K562 (cell line): ENCODE data around the gene RNF39. TPM values are rescaled to one million over a fixed set of nuclear protein-coding genes. Genes with fewer than 3 reads are reported as not detected.

Experiments used
- ATAC-seq: fragments of 200-7000 bp; cut with Tn5 transposase; 3 replicates; pipeline ENCODE4 v1.9.1; 2020; ENCODE audit warnings: moderate library complexity
- BruUV-seq: library from RNA; stranded (reverse); fragments of 400-500 nt; replicated peaks from 2 replicates; lab custom pipeline; 2021; lab: Mats Ljungman, UMichigan
- CTCF ChIA-PET: fragments of 300-600 bp; formaldehyde crosslinking; extraction: SDS; loops from one replicate; lab custom pipeline; 2021; ENCODE audit warnings: low intra/inter-chr PET ratio; lab: Yijun Ruan, JAX
- POLR2A ChIA-PET: fragments of 300-600, 350-650 bp; sonication (Branson Sonifier 250); formaldehyde crosslinking; extraction: SDS; loops from one replicate; lab custom pipeline; 2021; ENCODE audit warnings: antibody characterized with exemption, inconsistent platforms; lab: Yijun Ruan, JAX
- DNase-seq, 4 experiments: peaks; one replicate each; pipeline versions ENCODE4 v3.0.0 to v3.0.0-alpha.2; 2011 to 2018; ENCODE audit warnings: low spot score in 3 of 4, mixed read lengths in 3 of 4; ENCODE audit errors: extremely low read depth in 1 of 4
- FAIRE-seq: peaks from 2 replicates; lab custom pipeline; 2011; peaks lifted over from hg19 to GRCh38; lab: Jason Lieb, UNC
- H2AFZ ChIP-seq: 2 replicates; pipeline ENCODE4 v1.6.0; 2011; ENCODE audit warnings: low read depth, low read length, control low read depth, inconsistent platforms
- H3K27ac ChIP-seq: fragments of 200-600 bp; 3 replicates; pipeline ENCODE4 v1.8.0; 2011; ENCODE audit warnings: low read depth, mild to moderate bottlenecking, control low read depth, inconsistent platforms, low read length, moderate library complexity, mixed read lengths; ENCODE audit errors: extremely low read depth
- H3K27me3 ChIP-seq, 2 experiments: fragments of 300-600 bp in 1 of 2; 2 replicates in 1 of 2; 3 replicates in 1 of 2; pipeline versions ENCODE4 v1.6.0 to v1.8.0; 2011; ENCODE audit warnings: inconsistent platforms in 2 of 2, low read length in 2 of 2, mild to moderate bottlenecking in 1 of 2, mixed read lengths in 1 of 2, moderate library complexity in 1 of 2; ENCODE audit not compliant: control insufficient read depth in 2 of 2, insufficient read depth in 2 of 2
- H3K36me3 ChIP-seq: fragments of 300-600 bp; 3 replicates; pipeline ENCODE4 v1.8.0; 2011; ENCODE audit warnings: mild to moderate bottlenecking, low read length, inconsistent platforms; ENCODE audit not compliant: control insufficient read depth, insufficient read depth
- H3K4me1 ChIP-seq, 2 experiments: fragments of 200-600 bp in 1 of 2; replicated peaks in 1 of 2; 2 replicates in 1 of 2; 3 replicates in 1 of 2; pipeline versions ENCODE4 v1.5.1 to v1.8.0; 2011; ENCODE audit warnings: inconsistent platforms in 2 of 2, low read length in 2 of 2, mild to moderate bottlenecking in 1 of 2, mixed read lengths in 1 of 2, moderate library complexity in 1 of 2; ENCODE audit not compliant: control insufficient read depth in 2 of 2, insufficient read depth in 2 of 2
- H3K4me2 ChIP-seq: 2 replicates; pipeline ENCODE4 v1.6.1; 2011; ENCODE audit warnings: low read length, control low read depth, inconsistent platforms, mixed read lengths; ENCODE audit not compliant: insufficient read depth
- H3K4me3 ChIP-seq: fragments of 200-600 bp; sonication (generic), shearing (Covaris generic); 2 replicates; pipeline ENCODE4 v1.5.1; 2016; ENCODE audit warnings: control low read depth, inconsistent platforms
- H3K79me2 ChIP-seq: fragments of 200-600 bp; 3 replicates; pipeline ENCODE4 v1.8.0; 2011; ENCODE audit warnings: low read length, inconsistent platforms; ENCODE audit not compliant: control insufficient read depth, insufficient read depth
- H3K9ac ChIP-seq, 2 experiments: 2 replicates each; pipeline versions ENCODE4 v1.6.0 to v1.6.1; 2011; ENCODE audit warnings: low read depth in 2 of 2, low read length in 2 of 2, control low read depth in 1 of 2, inconsistent platforms in 1 of 2, mild to moderate bottlenecking in 1 of 2, mixed read lengths in 1 of 2; ENCODE audit not compliant: insufficient read depth in 1 of 2
- H3K9me1 ChIP-seq: one replicate; pipeline ENCODE4 v1.6.0; 2011; ENCODE audit warnings: inconsistent platforms, mild to moderate bottlenecking, low read length, moderate library complexity; ENCODE audit not compliant: control insufficient read depth, insufficient read depth
- H3K9me3 ChIP-seq: replicated peaks from 2 replicates; pipeline ENCODE4 v1.5.1; 2011; ENCODE audit warnings: low read depth, low read length, inconsistent platforms; ENCODE audit not compliant: control insufficient read depth, insufficient read depth
- H4K20me1 ChIP-seq: replicated peaks from 2 replicates; pipeline ENCODE4 v1.6.1; 2011; ENCODE audit warnings: low read length, inconsistent platforms, mixed read lengths; ENCODE audit not compliant: control insufficient read depth, insufficient read depth
- CC2D1A ChIP-seq: fragments of 450-650 bp; IDR thresholded peaks from 2 replicates; pipeline ENCODE4 v1.6.1; 2017; ENCODE audit warnings: mild to moderate bottlenecking
- CEBPG ChIP-seq, 3 experiments: fragments of 200-800 bp in 1 of 3; sonication (Bioruptor generic) in 1 of 3; sonication (generic) in 1 of 3; formaldehyde crosslinking in 1 of 3; IDR thresholded peaks in 2 of 3; conservative IDR thresholded peaks in 1 of 3; 2 replicates each; pipeline versions ENCODE4 v1.6.1 to v1.8.0; 2016 to 2022; ENCODE audit warnings: missing compliant biosample characterization in 2 of 3, missing genetic modification characterization in 2 of 3, mild to moderate bottlenecking in 1 of 3, missing genetic modification reagents in 1 of 3
- FOS ChIP-seq: IDR thresholded peaks from 3 replicates; pipeline ENCODE4 v1.6.1; 2011; ENCODE audit not compliant: insufficient read length; ENCODE audit errors: extremely low read depth
- GTF2F1 ChIP-seq: IDR thresholded peaks from 2 replicates; pipeline ENCODE4 v1.6.1; 2011; ENCODE audit warnings: low read depth, low read length, improper control_type of control experiment
- LCOR ChIP-seq: sonication (generic); formaldehyde crosslinking; IDR thresholded peaks from 2 replicates; pipeline ENCODE4 v1.8.0; 2022; ENCODE audit warnings: mild to moderate bottlenecking, missing genetic modification reagents
- NCOA2 ChIP-seq, 2 experiments: fragments of 450-650 bp; IDR thresholded peaks; 2 replicates each; pipeline ENCODE4 v1.6.1; 2018; ENCODE audit warnings: mild to moderate bottlenecking in 2 of 2, moderate library complexity in 1 of 2; ENCODE audit not compliant: partially characterized antibody in 2 of 2
- NUFIP1 ChIP-seq: fragments of 450-650 bp; IDR thresholded peaks from 2 replicates; pipeline ENCODE4 v1.6.1; 2018; ENCODE audit not compliant: partially characterized antibody
- OTX1 ChIP-seq: fragments of 450-650 bp; formaldehyde crosslinking; IDR thresholded peaks from 2 replicates; pipeline ENCODE4 v1.4.0; 2022; ENCODE audit warnings: mild to moderate bottlenecking
- PKNOX1 ChIP-seq: fragments of 450-650 bp; IDR thresholded peaks from 2 replicates; pipeline ENCODE4 v1.6.1; 2016
- SAP30 ChIP-seq: fragments of 200-600 bp; sonication (generic); IDR thresholded peaks from 2 replicates; pipeline ENCODE4 v1.6.1; 2012; ENCODE audit warnings: borderline replicate concordance, low read depth, mild to moderate bottlenecking, moderate library complexity, low read length, control low read depth, inconsistent platforms; ENCODE audit not compliant: insufficient read depth, poor library complexity, severe bottlenecking
- SMAD3 ChIP-seq: fragments of 450-650 bp; formaldehyde crosslinking; conservative IDR thresholded peaks from 2 replicates; pipeline ENCODE4 v1.4.0; 2020; ENCODE audit warnings: mild to moderate bottlenecking
- STAG1 ChIP-seq: sonication (generic); formaldehyde crosslinking; IDR thresholded peaks from 2 replicates; pipeline ENCODE4 v1.5.0; 2020; ENCODE audit warnings: missing genetic modification reagents, borderline replicate concordance
- TEAD2 ChIP-seq: fragments of 450-650 bp; IDR thresholded peaks from 2 replicates; pipeline ENCODE4 v1.6.1; 2016; ENCODE audit warnings: missing genetic modification characterization, control low read depth, missing compliant biosample characterization
- ZNF197 ChIP-seq: fragments of 200-800 bp; sonication (Bioruptor generic); IDR thresholded peaks from 2 replicates; pipeline ENCODE4 v1.6.1; 2016; ENCODE audit warnings: low read depth, missing genetic modification characterization, missing compliant biosample characterization
- WGBS: fragments of 100-300 bp; shearing (Covaris generic); methylation state at CpG from one replicate; pipeline ENCODE4 v1.1.6; 2016; ENCODE audit warnings: low coverage, mixed read lengths; ENCODE audit not compliant: insufficient coverage; ENCODE audit errors: missing lambda C conversion rate; 5-methylcytosine and 5-hydroxymethylcytosine counted together
- in situ Hi-C: fragments of 300-500 bp; cut with MboI; formaldehyde crosslinking; loops from 4 replicates; pipeline ENCODE4 v1.15.0; 2018; ENCODE audit warnings: inconsistent platforms, mixed read lengths
- intact Hi-C: fragments of 100-400 bp; cut with micrococcal nuclease; formaldehyde crosslinking; loops from 2 replicates; pipeline ENCODE4 v1.14.2; 2022
- polyA plus RNA-seq, 8 experiments: library from polyadenylated mRNA; depleted of rRNA in 4 of 8; stranded (reverse) in 5 of 8; unstranded in 3 of 8; fragments of >200 nt; fragmentation: Nextera tagmentation in 2 of 8; fragmentation: Illumina TruSeq in 1 of 8; extraction: Ambion mirVana in 2 of 8; extraction: Trizol in 1 of 8; gene quantifications; 2 replicates each; pipeline versions ENCODE4 v1.2.1 to v1.2.3, GENCODE V29; 2011 to 2014; ENCODE audit warnings: inconsistent platforms in 1 of 8, missing spikeins in 1 of 8
- total RNA-seq, 7 experiments: library from RNA; depleted of rRNA in 6 of 7; stranded (reverse); fragments of >200 nt in 6 of 7; fragmentation: Illumina TruSeq in 2 of 7; extraction: Trizol in 2 of 7; gene quantifications; 2 replicates each; pipeline versions ENCODE4 v1.2.1 to v1.2.3, GENCODE V29; 2011 to 2021; ENCODE audit warnings: low replicate concordance in 1 of 7
- TF ChIP-seq, protein P1 (sequence below), 3 experiments: IDR thresholded peaks in 2 of 3; conservative IDR thresholded peaks in 1 of 3; 2 replicates each; pipeline ENCODE4 v1.5.1; 2011 to 2012; ENCODE audit warnings: low read length in 3 of 3, mild to moderate bottlenecking in 3 of 3, control low read depth in 2 of 3, improper control_type of control experiment in 1 of 3, inconsistent platforms in 1 of 3, low read depth in 1 of 3, mixed read lengths in 1 of 3, moderate library complexity in 1 of 3; ENCODE audit not compliant: insufficient read depth in 2 of 3
- TF ChIP-seq, protein P2 (sequence below): sonication (generic); formaldehyde crosslinking; IDR thresholded peaks from 2 replicates; pipeline ENCODE4 v1.5.0; 2020; ENCODE audit warnings: missing genetic modification reagents

The RNF39 gene
- total and polyA plus RNA-seq, 9 of the 15 experiments (the other 6 are each of a cell fraction or from before 2014, with no cell fraction given), result not detected

DNA sequence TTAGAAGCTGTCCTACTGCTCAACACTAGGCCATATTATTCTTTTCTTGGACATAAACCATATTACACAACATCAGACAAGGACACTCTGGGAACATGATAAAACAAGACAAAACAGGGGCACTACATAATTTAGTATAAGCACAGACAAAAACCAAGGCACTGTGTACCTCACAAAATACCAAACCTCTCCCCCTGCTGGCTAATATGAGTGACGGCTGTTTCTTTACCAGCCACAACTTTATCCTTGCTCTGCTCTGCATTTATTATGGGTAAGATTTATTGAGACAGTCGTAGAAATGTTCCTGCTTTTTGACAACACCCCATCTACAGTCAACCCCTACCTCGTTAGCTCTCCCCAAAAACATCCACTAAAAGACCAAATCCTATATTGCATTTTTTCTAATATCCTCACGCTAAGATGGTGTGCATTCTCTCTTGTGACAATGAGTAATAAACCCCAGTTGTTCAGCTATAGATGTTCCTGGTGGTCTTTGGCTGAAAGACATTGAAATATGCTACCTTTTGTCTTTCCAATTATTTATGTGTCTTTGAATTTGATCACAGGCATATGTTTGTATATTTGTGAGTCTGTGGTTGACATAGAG is 38.3 kb downstream of the RNF39 start:
- Histone ChIP-seq H3K4me1 (no peaks in the 10 kb centered on the region), H3K4me2 (no peak overlapping the region), H2AFZ (no peak overlapping the region; the same call in 1 of the 2 replicates), H3K9me1 (no peaks in the 10 kb centered on the region), H3K27ac (no peak overlapping the region), H3K27me3 (no peaks in the 10 kb centered on the region), H3K9ac (no peak overlapping the region), H3K4me3 (no peak overlapping the region), H3K79me2 (no peaks in the 10 kb centered on the region), H3K36me3 (peaks cover 5% of the 10 kb centered on the region; the same call in 2 of the 3 replicates), H3K9me3 (no peaks in the 10 kb centered on the region), H4K20me1 (no peaks in the 10 kb centered on the region)
- intact Hi-C loops, result no loop called here
- ChIA-PET CTCF (interaction anchor here (0.6 kb wide), 1 partner anchor 12 kb away, joined by 3 read pairs; no protein-coding TSS in a partner anchor), POLR2A (interaction anchor here (0.8 to 1.5 kb wide), 3 partner anchors 14 to 173 kb away, joined by 3 to 4 read pairs (median 3); partner anchors contain the start of gene POLR1H)
- ATAC-seq (peak; percentile 89), DNase-seq (peak; percentile 20 to 50 (median 44)), FAIRE-seq (peak; percentile 72)
- 33% methylated on average over 4 of the region's 4 CpGs for WGBS
- BruUV-seq, result no TSS peak
- in situ Hi-C loops, result no loop called here
- no peak for TF ChIP-seq SMAD3 (CRISPR knock-in tag)
- TF ChIP-seq, protein P1, sequence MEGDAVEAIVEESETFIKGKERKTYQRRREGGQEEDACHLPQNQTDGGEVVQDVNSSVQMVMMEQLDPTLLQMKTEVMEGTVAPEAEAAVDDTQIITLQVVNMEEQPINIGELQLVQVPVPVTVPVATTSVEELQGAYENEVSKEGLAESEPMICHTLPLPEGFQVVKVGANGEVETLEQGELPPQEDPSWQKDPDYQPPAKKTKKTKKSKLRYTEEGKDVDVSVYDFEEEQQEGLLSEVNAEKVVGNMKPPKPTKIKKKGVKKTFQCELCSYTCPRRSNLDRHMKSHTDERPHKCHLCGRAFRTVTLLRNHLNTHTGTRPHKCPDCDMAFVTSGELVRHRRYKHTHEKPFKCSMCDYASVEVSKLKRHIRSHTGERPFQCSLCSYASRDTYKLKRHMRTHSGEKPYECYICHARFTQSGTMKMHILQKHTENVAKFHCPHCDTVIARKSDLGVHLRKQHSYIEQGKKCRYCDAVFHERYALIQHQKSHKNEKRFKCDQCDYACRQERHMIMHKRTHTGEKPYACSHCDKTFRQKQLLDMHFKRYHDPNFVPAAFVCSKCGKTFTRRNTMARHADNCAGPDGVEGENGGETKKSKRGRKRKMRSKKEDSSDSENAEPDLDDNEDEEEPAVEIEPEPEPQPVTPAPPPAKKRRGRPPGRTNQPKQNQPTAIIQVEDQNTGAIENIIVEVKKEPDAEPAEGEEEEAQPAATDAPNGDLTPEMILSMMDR (IDR thresholded peaks at IDR 0.05 in 2 of 3, conservative IDR thresholded peaks at IDR 0.05 in 1 of 3; ENCODE audit: insufficient read depth in 2 of 3, low read depth in 1 of 3, low read length in 3 of 3), result peak; percentile 55 to 62 (median 61)
- TF ChIP-seq OTX1 (CRISPR knock-in tag), result no peak
- no peak for TF ChIP-seq SAP30
- TF ChIP-seq CEBPG (CRISPR knock-in tag; IDR thresholded peaks at IDR 0.05), result no peak
- TF ChIP-seq CEBPG (tag; conservative IDR thresholded peaks at IDR 0.05 in 1 of 2, IDR thresholded peaks at IDR 0.05 in 1 of 2), result peak in 1 of 2 experiments; percentile 24; a peak in 1 of 4 replicates
- peak in 1 of 2 experiments; percentile 19 for TF ChIP-seq NCOA2 (IDR thresholded peaks at IDR 0.05; ENCODE audit: partially characterized antibody in 2 of 2)
- TF ChIP-seq CC2D1A, result no peak
- TF ChIP-seq FOS, result no peak
- TF ChIP-seq STAG1 (CRISPR knock-in tag), result no peak
- TF ChIP-seq ZNF197 (CRISPR knock-in tag), result no peak
- TF ChIP-seq NUFIP1, result no peak
- no peak for TF ChIP-seq LCOR (CRISPR knock-in tag)
- TF ChIP-seq GTF2F1, result no peak
- TF ChIP-seq, protein P2, sequence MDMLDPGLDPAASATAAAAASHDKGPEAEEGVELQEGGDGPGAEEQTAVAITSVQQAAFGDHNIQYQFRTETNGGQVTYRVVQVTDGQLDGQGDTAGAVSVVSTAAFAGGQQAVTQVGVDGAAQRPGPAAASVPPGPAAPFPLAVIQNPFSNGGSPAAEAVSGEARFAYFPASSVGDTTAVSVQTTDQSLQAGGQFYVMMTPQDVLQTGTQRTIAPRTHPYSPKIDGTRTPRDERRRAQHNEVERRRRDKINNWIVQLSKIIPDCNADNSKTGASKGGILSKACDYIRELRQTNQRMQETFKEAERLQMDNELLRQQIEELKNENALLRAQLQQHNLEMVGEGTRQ (CRISPR knock-in tag), result no peak
- TF ChIP-seq PKNOX1, result peak; percentile 69
- no peak for TF ChIP-seq TEAD2 (tag)
